Measurements from ENCODE around the gene CAP2. TPM values are rescaled to one million over a fixed set of nuclear protein-coding genes. Genes with fewer than 3 reads are reported as not detected.

The CAP2 gene
- total RNA-seq, 4 donors from 2014 or later, result 1.4 to 2.9 (median 2.2) TPM

DNA sequence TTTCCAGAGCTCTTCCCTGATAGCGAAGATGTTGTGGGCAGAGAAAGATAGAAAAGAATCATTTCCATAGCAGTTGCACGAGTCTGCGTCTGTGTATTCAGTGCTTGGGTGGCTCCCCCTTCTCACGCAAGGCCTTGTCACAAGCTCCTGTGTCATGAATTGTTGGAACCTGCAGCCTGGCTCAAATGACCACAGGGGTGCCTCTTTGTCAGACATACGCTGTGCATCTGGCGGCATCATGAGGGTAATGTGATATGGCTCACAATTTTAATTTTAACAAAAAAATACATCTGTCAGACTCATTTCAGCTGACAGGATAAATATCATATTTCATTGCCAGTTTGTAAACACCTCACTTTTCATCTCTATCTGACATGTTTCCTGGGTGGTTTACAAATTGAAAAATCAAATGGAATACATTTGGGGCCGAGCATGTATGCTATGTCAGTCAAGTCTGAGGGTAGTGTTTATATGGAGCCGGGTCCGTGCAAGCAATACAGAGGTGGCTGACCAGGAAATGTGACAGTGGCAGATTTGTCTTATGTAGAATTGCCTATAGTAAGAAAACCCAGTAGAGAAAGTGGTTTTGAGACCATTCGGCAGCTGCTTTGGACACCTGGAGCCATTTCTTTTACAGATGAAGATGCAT lies 90.9 kb downstream of the CAP2 start:
- H3K4me1 ChIP-seq, result no peaks in the 10 kb centered on the region
- TF ChIP-seq POLR2AphosphoS5 (IDR thresholded peaks at IDR 0.05), result no peak
- no peak for TF ChIP-seq EP300 (IDR thresholded peaks at IDR 0.05)
- TF ChIP-seq, protein P1, sequence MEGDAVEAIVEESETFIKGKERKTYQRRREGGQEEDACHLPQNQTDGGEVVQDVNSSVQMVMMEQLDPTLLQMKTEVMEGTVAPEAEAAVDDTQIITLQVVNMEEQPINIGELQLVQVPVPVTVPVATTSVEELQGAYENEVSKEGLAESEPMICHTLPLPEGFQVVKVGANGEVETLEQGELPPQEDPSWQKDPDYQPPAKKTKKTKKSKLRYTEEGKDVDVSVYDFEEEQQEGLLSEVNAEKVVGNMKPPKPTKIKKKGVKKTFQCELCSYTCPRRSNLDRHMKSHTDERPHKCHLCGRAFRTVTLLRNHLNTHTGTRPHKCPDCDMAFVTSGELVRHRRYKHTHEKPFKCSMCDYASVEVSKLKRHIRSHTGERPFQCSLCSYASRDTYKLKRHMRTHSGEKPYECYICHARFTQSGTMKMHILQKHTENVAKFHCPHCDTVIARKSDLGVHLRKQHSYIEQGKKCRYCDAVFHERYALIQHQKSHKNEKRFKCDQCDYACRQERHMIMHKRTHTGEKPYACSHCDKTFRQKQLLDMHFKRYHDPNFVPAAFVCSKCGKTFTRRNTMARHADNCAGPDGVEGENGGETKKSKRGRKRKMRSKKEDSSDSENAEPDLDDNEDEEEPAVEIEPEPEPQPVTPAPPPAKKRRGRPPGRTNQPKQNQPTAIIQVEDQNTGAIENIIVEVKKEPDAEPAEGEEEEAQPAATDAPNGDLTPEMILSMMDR (IDR thresholded peaks at IDR 0.05), result no peak
- TF ChIP-seq POLR2A (IDR thresholded peaks at IDR 0.05), result no peak
- H3K27ac ChIP-seq, result no peak overlapping the region
- H3K4me3 ChIP-seq, result no peak overlapping the region
- WGBS, result 94% methylated on average over 10 of the region's 10 CpGs
- no peaks in the 10 kb centered on the region for H3K9me3 ChIP-seq
- no peaks in the 10 kb centered on the region for H3K27me3 ChIP-seq
- no peaks in the 10 kb centered on the region for H3K36me3 ChIP-seq
- DNase-seq (ENCODE audit: low spot score in 2 of 2), result no peak

DNA sequence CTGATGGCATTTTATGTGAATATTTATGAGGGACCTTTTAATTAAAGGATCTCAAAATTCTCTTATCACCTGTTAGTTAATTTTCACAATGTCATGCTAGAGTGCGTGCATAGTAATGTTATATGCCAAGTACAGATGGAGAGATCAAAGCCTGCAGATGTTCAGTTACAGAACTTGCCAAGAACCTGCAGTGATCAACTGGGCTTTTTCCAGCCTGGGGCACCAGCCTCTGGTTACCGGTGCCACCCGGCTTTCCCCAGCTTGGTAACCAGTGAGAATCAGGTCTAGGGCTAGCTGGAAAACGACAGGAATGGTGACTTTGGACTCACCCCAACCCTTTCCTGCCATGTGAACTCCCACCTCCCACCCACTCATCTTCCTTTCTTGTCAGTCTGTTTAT lies 91.8 kb downstream of the CAP2 start:
- H3K36me3 ChIP-seq, result no peaks in the 10 kb centered on the region
- no peak for DNase-seq (ENCODE audit: low spot score in 2 of 2)
- H3K27me3 ChIP-seq, result no peaks in the 10 kb centered on the region
- H3K27ac ChIP-seq, result no peak overlapping the region
- no peak overlapping the region for H3K4me3 ChIP-seq
- no peak for TF ChIP-seq POLR2A (IDR thresholded peaks at IDR 0.05)
- TF ChIP-seq, protein P1 (IDR thresholded peaks at IDR 0.05), result no peak
- no peaks in the 10 kb centered on the region for H3K9me3 ChIP-seq
- 51% methylated on average over 4 of the region's 4 CpGs for WGBS
- no peaks in the 10 kb centered on the region for H3K4me1 ChIP-seq

DNA sequence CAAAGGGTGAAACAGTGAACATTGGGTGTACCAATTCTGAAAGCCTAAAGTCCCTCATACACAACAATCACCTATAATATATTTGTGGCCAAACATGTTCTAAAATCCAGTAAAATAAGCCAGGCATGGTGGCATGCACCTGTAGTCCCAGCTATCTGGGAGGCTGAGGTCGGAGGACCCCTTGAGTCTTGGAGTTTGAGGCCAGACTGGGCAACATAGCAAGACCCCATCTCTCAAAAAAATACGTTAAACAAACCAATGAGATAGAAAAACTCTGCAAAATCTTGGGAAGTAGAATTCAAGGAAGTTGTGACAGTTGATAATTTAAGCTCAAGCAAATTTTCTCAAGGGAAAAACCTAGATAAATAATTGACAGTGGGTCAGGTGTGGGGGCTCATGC lies 92.6 kb downstream of the CAP2 start:
- WGBS, result 82% methylated on average over 2 of the region's 2 CpGs
- H3K4me3 ChIP-seq, result no peak overlapping the region
- DNase-seq (ENCODE audit: low spot score in 2 of 2), result no peak
- H3K9me3 ChIP-seq, result no peaks in the 10 kb centered on the region
- no peaks in the 10 kb centered on the region for H3K36me3 ChIP-seq
- H3K27me3 ChIP-seq, result no peaks in the 10 kb centered on the region
- H3K4me1 ChIP-seq, result no peaks in the 10 kb centered on the region
- H3K27ac ChIP-seq, result no peak overlapping the region
- TF ChIP-seq, protein P1 (IDR thresholded peaks at IDR 0.05), result no peak
- TF ChIP-seq POLR2A (IDR thresholded peaks at IDR 0.05), result no peak
- no peak for TF ChIP-seq POLR2AphosphoS5 (IDR thresholded peaks at IDR 0.05)
- no peak for TF ChIP-seq EP300 (IDR thresholded peaks at IDR 0.05)

DNA sequence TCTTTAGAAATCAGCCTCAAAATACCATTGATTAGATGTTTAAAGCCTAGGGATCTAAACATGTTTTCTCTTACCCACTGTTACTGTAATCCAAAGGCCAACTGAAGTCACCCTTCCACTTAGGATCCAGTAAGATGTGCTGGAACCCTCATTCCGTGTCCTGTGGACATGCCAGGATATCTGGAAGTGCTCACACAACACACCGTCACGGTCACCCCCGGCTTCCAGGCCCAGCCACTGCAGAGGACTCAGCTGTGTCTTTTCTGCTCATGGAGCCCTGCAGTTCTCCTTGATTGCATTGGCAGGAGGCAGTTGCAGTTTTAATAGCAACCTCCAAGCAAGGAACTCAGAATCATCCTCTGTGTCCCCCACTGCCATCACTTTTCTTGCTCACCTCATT lies 93.3 kb downstream of the CAP2 start:
- no peaks in the 10 kb centered on the region for H3K27me3 ChIP-seq
- H3K4me3 ChIP-seq, result no peak overlapping the region
- DNase-seq (ENCODE audit: low spot score in 2 of 2), result no peak
- 100% methylated on average over 4 of the region's 4 CpGs for WGBS
- no peak for TF ChIP-seq POLR2A (IDR thresholded peaks at IDR 0.05)
- no peak for TF ChIP-seq EP300 (IDR thresholded peaks at IDR 0.05)
- no peaks in the 10 kb centered on the region for H3K4me1 ChIP-seq
- no peaks in the 10 kb centered on the region for H3K9me3 ChIP-seq
- no peaks in the 10 kb centered on the region for H3K36me3 ChIP-seq
- no peak overlapping the region for H3K27ac ChIP-seq

DNA sequence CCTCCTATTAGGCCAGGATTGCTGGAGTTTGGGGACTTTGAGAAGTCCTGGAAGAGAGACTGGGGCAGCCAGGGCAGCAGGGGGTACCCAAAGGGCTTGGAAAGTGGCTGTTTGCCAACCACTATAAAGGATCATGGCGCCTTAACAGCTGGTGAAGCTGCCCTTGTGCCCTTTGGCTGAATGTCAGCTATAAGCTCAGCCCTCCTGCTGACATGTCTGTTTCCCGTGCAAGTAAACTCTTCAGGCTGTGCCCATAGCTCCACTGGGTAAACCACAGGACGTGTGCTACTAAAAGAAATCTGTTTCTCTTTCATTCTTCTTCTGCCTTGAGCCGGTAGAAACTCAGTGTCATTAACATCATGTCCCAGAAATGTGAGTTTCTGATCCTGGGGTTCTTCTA lies 97.3 kb downstream of the CAP2 start:
- no peak overlapping the region for H3K27ac ChIP-seq

DNA sequence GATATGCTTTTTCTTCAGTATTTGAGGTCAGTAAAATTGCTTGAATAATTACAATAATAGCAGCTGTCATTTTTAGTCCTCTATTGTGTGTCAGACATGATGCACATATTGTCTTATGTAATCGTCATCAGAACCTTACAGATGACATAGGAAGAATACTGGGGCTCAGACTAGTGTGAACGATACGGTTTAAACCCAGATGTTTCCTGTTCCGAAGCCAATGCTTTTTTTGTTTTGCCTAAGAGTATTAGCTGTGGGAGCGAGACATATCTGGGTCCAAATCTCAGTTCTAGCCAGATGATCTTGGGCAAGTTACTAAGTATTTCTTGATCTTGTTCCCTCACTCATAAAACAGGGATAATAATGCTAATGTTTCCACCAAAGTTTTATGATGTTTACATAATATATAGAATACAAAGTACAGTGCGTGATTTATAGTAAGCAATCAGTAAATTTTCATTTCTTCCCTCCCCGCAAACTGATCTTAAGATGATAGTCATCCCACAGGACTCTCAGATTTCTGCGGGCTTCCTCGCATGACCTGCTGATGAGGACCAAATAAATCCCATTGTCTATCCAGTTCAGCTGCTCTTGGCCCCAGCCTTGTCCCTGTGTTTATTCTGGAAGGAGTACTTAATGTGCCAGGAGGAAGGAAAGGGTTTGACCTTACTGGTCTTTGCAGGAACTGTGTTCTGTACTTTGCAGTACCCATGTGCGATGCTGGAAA lies 98.2 kb downstream of the CAP2 start:
- peak overlapping the region; percentile 60 for H3K27ac ChIP-seq
- no peak for DNase-seq (ENCODE audit: low spot score in 2 of 2)
- no peak for TF ChIP-seq POLR2A (IDR thresholded peaks at IDR 0.05)
- TF ChIP-seq POLR2AphosphoS5 (IDR thresholded peaks at IDR 0.05), result no peak
- no peak for TF ChIP-seq EP300 (IDR thresholded peaks at IDR 0.05)
- TF ChIP-seq, protein P1 (IDR thresholded peaks at IDR 0.05), result no peak
- no peaks in the 10 kb centered on the region for H3K36me3 ChIP-seq
- no peaks in the 10 kb centered on the region for H3K27me3 ChIP-seq
- no peak overlapping the region for H3K4me3 ChIP-seq
- WGBS, result 62% methylated on average over 10 of the region's 10 CpGs
- H3K9me3 ChIP-seq, result no peaks in the 10 kb centered on the region
- H3K4me1 ChIP-seq, result peaks cover 5% of the 10 kb centered on the region

More for the DNA sequence above, 97.3 kb downstream of the CAP2 start:
- no peak for DNase-seq (ENCODE audit: low spot score in 2 of 2)
- WGBS, result 61% methylated on average over 4 of the region's 4 CpGs
- no peak for TF ChIP-seq POLR2AphosphoS5 (IDR thresholded peaks at IDR 0.05)
- Histone ChIP-seq H3K27me3 (no peaks in the 10 kb centered on the region), H3K4me1 (peaks cover 5% of the 10 kb centered on the region), H3K9me3 (no peaks in the 10 kb centered on the region), H3K36me3 (no peaks in the 10 kb centered on the region), H3K4me3 (no peak overlapping the region)

Measured in suprapubic skin (tissue), 4 donors.